ENCODE measurements around the gene PTPRG. TPM values are rescaled to one million over a fixed set of nuclear protein-coding genes. Genes with fewer than 3 reads are reported as not detected.

Gene PTPRG
- total RNA-seq, 1 donor from 2014 or later: 25.2 TPM

DNA sequence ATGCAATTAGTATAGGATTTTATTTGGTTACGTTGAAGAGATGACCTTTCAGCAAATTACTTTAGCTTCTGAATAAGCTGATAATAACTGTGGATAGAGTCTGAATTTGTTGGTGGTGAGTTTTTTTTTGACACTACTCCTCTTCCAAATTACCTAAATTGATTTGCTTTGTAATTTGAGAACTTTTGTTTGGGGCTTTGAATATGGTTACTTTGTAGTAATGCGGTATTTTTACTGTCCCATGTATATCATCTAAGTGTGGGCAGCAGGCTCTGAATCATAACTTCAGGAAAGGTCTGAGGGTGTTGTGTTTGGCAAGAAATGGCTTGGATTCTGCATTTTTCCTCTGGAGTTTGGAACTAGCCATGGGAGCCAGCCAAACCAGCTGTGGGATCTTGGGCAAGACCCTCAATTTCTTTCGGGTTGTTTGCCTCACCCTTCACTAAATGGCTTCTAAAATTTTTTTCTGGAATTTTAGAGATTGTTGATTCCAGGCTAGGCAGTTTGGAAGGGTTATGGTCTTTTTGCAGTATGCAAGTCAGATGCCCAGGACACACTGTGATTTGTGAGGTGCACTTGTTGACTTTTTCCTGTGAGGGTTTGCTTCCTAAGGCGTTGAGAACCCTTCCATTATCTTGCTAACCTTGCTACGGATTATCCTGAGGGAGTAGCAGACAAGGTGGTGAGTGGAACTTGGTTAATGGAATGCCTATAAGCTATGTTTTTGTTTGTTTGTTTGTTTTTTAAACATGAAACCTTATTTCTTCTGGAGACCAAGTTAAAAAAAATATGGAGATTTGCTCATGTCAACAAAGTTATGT, 10.4 kb downstream of the PTPRG start:
- Histone ChIP-seq H3K27me3 (ENCODE audit: control insufficient read depth, insufficient read depth, low read length) (no peaks in the 10 kb centered on the region), H3K4me3 (ENCODE audit: low read depth, low read length) (no peak overlapping the region), H3K36me3 (ENCODE audit: control insufficient read depth, insufficient read depth, low read length) (no peaks in the 10 kb centered on the region)
- TF ChIP-seq, protein P1, sequence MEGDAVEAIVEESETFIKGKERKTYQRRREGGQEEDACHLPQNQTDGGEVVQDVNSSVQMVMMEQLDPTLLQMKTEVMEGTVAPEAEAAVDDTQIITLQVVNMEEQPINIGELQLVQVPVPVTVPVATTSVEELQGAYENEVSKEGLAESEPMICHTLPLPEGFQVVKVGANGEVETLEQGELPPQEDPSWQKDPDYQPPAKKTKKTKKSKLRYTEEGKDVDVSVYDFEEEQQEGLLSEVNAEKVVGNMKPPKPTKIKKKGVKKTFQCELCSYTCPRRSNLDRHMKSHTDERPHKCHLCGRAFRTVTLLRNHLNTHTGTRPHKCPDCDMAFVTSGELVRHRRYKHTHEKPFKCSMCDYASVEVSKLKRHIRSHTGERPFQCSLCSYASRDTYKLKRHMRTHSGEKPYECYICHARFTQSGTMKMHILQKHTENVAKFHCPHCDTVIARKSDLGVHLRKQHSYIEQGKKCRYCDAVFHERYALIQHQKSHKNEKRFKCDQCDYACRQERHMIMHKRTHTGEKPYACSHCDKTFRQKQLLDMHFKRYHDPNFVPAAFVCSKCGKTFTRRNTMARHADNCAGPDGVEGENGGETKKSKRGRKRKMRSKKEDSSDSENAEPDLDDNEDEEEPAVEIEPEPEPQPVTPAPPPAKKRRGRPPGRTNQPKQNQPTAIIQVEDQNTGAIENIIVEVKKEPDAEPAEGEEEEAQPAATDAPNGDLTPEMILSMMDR (IDR thresholded peaks at IDR 0.05; ENCODE audit: insufficient read depth, low read length, poor library complexity, severe bottlenecking): no peak
- no peak for DNase-seq (ENCODE audit: low read depth)

DNA sequence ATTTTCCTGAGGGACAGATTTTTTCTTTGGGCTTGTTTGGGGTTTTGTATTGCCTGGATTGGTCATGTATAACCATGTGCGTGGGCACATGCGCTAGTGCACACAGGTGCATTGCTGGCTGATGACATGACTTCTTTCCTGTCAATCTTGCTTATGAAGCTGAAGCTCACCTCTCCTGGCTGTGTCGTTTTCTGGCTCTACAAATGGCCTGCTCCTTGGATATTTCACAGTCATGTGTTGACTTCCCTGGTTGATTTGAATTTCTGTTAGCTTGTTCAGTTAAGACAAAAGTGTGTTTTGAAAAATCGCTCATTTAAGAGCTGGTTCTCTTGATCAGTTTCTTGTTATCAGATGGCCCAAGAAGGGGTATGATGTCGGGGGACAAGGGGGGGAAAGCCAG, 11.5 kb downstream of the PTPRG start:
- TF ChIP-seq, protein P1 (IDR thresholded peaks at IDR 0.05; ENCODE audit: insufficient read depth, low read length, poor library complexity, severe bottlenecking): no peak

DNA sequence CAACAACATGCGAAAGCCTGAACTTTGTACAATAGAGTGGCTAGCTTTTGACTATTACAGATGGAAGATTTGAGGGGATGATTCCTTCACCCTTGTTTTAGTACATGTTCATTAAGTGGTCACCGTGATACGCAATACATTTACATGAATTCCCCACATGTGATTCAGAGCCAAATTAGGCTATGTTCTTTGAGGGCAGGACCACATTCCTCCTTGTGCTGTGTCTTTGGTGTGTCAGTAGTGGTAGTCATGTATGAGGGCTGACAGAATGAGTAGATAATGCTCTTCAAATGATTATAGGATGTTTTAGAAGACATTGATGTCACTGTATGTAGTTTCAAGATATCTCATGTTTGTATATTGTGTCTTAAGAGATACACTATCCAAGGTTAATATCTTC, 12.1 kb downstream of the PTPRG start:
- DNase-seq (ENCODE audit: low read depth): no peak
- Histone ChIP-seq H3K36me3 (ENCODE audit: control insufficient read depth, insufficient read depth, low read length) (no peaks in the 10 kb centered on the region), H3K27me3 (ENCODE audit: control insufficient read depth, insufficient read depth, low read length) (no peaks in the 10 kb centered on the region), H3K4me3 (ENCODE audit: low read depth, low read length) (no peak overlapping the region)
- TF ChIP-seq, protein P1 (IDR thresholded peaks at IDR 0.05; ENCODE audit: insufficient read depth, low read length, poor library complexity, severe bottlenecking): no peak

More for the DNA sequence above, 11.5 kb downstream of the PTPRG start:
- no peaks in the 10 kb centered on the region for H3K36me3 ChIP-seq (ENCODE audit: control insufficient read depth, insufficient read depth, low read length)
- DNase-seq (ENCODE audit: low read depth): no peak
- H3K27me3 ChIP-seq (ENCODE audit: control insufficient read depth, insufficient read depth, low read length): no peaks in the 10 kb centered on the region
- no peak overlapping the region for H3K4me3 ChIP-seq (ENCODE audit: low read depth, low read length)

DNA sequence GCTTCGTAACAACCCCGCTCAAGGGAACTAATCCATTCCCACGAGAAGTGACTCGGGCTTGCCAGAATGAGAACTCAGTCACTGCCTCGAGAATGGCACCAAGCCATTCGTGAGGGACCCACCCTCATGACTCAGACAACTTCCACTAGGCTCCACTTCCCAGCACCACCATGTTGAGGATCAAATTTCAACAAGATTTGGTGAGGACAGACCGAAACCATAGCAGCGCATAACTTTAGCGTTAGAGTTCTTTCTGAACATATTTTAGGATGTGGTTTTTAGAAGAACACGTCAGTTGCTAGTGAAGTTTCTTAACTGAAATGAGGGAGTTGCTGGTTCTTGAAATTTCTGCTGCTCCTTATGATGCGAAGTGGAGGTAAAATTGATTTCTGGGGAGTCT, 13.5 kb downstream of the PTPRG start:
- TF ChIP-seq, protein P1 (IDR thresholded peaks at IDR 0.05; ENCODE audit: insufficient read depth, low read length, poor library complexity, severe bottlenecking): no peak
- DNase-seq (ENCODE audit: low read depth): peak; percentile 56
- H3K4me3 ChIP-seq (ENCODE audit: low read depth, low read length): no peak overlapping the region

DNA sequence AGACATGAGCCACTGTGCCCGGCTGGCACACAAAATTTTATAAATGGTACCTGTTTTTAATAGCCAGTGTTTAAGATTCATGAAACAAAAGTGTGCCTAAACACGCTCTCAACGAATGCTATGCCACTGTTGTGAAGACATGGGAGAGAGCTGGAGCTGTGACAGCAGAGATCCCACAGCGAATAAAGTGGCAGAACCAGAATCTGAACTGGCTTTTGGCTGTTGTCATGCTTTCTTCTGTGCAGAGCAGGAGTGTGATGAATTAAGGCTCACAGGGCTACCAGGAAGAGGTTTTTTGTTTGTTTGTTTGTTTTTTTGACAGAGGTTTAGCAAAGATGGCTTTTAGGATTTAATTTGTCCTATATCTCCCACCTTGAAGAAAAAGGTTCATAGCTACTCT, 14.5 kb downstream of the PTPRG start:
- no peaks in the 10 kb centered on the region for H3K36me3 ChIP-seq (ENCODE audit: control insufficient read depth, insufficient read depth, low read length)
- H3K27me3 ChIP-seq (ENCODE audit: control insufficient read depth, insufficient read depth, low read length): no peaks in the 10 kb centered on the region
- TF ChIP-seq, protein P1 (IDR thresholded peaks at IDR 0.05; ENCODE audit: insufficient read depth, low read length, poor library complexity, severe bottlenecking): no peak
- no peak overlapping the region for H3K4me3 ChIP-seq (ENCODE audit: low read depth, low read length)
- no peak for DNase-seq (ENCODE audit: low read depth)

More for the DNA sequence above, 13.5 kb downstream of the PTPRG start:
- no peaks in the 10 kb centered on the region for H3K27me3 ChIP-seq (ENCODE audit: control insufficient read depth, insufficient read depth, low read length)
- no peaks in the 10 kb centered on the region for H3K36me3 ChIP-seq (ENCODE audit: control insufficient read depth, insufficient read depth, low read length)

DNA sequence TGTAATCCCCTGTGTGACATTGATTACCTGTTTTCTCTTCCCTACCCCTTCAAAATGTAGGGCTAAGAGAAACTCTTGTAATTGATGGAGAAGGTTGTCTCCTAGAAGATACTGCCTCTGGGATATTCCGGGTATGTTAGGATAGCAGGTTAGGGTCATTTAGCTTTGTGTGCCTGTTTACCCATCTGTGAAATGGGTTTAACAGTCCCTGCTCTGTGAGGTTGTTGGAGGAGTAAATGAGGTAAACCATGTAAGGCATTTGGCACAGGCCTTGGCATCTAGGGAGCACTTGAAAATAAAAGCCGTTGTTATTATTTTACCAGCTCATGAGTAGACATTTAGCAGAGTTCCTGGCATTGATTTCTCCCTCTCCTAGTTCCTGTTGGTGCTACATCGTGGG, 16.4 kb downstream of the PTPRG start:
- Histone ChIP-seq H3K27me3 (ENCODE audit: control insufficient read depth, insufficient read depth, low read length) (no peaks in the 10 kb centered on the region), H3K4me3 (ENCODE audit: low read depth, low read length) (no peak overlapping the region), H3K36me3 (ENCODE audit: control insufficient read depth, insufficient read depth, low read length) (no peaks in the 10 kb centered on the region)
- no peak for DNase-seq (ENCODE audit: low read depth)
- TF ChIP-seq, protein P1 (IDR thresholded peaks at IDR 0.05; ENCODE audit: insufficient read depth, low read length, poor library complexity, severe bottlenecking): no peak
